ENCODE data around the gene GPR151. TPM values are rescaled to one million over a fixed set of nuclear protein-coding genes. Genes with fewer than 3 reads are reported as not detected.

Gene GPR151
- total and polyA plus RNA-seq, 2 of the 8 experiments (the other 6 are each of a cell fraction or from before 2014, with no cell fraction given): 0.03 TPM; not detected in 1

DNA sequence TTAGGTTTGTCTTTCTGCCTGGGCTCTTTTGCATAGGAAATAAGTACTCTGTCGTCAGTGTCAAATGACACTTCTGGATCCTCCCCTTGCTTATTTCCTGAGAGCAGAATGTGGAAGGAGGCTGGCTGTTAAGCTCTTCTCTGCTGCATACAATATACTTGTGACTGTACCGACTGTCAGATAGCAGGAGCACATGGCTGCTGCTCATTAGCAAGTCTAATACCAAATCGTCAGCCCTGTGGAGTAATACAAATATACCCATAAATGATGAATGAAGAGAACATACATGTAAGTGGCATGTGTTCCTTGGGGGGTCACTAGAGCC lies at the start of gene GPR151 (continued):
- no peak for TF ChIP-seq CHD7 (IDR thresholded peaks at IDR 0.05; ENCODE audit: insufficient replicate concordance, low read length)
- TF ChIP-seq TAF7 (optimal IDR thresholded peaks at IDR 0.05; ENCODE audit: borderline replicate concordance, low read depth, low read length): no peak
- no peak for TF ChIP-seq SP2 (IDR thresholded peaks at IDR 0.05; ENCODE audit: low read length)
- TF ChIP-seq EGR1 (IDR thresholded peaks at IDR 0.05; ENCODE audit: borderline replicate concordance, low read depth, low read length): no peak
- no peak for TF ChIP-seq NANOG (IDR thresholded peaks at IDR 0.05; ENCODE audit: insufficient read depth, low read depth, low read length, poor library complexity, severe bottlenecking)
- TF ChIP-seq ATF2 (IDR thresholded peaks at IDR 0.05; ENCODE audit: low read length): no peak
- TF ChIP-seq EP300 (IDR thresholded peaks at IDR 0.05; ENCODE audit: borderline replicate concordance in 1 of 2, low read depth in 2 of 2, low read length in 2 of 2): no peak
